GM18505 (cell line): Measurements from ENCODE around the gene VRTN.
"Not testable (repeated sequence)": the region's sequence is repeated elsewhere in the genome, so short reads cannot be mapped to it uniquely, and the experiment has no call there.

ENCODE experiments used
- ATAC-seq: cut with Tn5 transposase; IDR thresholded peaks from one replicate; pipeline ENCODE4 v1.9.1; 2021; ENCODE audit not compliant: unreplicated experiment
- POLR2A ChIP-seq: IDR thresholded peaks from 4 replicates; pipeline ENCODE4 v1.6.1; 2011; ENCODE audit warnings: borderline replicate concordance; ENCODE audit not compliant: insufficient read depth, insufficient read length; ENCODE audit errors: extremely low read depth

VRTN gene

GRCh38 chr14:74357585-74357984 lies 9.3 kb downstream of the VRTN start:
- ATAC-seq: no peak
- TF ChIP-seq POLR2A: no peak

- no peak for ATAC-seq
- TF ChIP-seq POLR2A: no peak
Measured at GRCh38 chr14:74358176-74358829, 10.0 kb downstream of the VRTN start.

DNA sequence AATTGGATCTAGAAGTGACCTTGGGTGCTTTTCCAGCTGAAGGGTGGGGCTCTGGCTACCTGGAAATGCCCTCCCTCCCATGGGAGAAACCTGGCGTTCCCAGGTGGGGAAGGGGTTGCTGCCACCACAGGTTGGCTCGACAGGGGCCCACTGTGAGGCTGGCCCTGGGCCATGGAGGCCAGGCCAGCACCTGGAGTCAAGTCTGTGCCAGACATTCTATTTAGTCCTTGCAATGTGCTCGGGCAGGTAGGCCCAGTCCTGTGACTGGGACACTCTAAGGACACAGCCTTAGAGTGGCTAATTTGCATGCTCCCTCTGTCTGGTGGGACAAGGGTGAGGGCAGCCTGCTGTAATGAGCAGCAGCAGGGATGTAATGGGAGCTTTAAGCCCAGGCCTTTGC lies 11.9 kb downstream of the VRTN start:
- TF ChIP-seq POLR2A: no peak

DNA sequence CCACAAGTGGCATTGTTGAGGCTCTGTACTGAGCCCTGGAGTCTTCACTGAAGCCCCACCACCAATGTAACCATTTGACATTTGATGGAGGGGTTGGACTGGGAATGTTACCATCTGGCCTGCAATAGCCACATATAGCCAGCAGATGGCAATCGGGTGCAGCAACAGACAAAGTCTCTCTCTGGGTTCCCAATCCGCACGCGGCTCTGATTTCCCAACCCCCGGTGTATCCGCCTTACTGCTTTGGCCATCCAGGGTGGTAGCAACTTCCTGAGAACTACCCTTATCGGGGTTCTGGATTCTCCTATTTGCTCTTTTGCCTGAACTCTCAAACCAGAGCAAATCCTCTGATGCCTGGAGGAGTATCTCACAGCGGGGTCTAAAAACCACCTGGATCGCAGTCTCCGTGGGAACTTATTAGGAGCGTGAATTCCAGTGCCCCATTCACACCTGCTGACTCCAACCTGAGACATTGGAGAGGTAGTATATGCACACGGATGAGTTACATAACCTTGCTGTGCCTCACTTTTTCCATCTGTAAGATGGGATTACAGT lies 14.2 kb downstream of the VRTN start:
- no peak for ATAC-seq

More for the DNA sequence above, 11.9 kb downstream of the VRTN start:
- no peak for ATAC-seq

DNA sequence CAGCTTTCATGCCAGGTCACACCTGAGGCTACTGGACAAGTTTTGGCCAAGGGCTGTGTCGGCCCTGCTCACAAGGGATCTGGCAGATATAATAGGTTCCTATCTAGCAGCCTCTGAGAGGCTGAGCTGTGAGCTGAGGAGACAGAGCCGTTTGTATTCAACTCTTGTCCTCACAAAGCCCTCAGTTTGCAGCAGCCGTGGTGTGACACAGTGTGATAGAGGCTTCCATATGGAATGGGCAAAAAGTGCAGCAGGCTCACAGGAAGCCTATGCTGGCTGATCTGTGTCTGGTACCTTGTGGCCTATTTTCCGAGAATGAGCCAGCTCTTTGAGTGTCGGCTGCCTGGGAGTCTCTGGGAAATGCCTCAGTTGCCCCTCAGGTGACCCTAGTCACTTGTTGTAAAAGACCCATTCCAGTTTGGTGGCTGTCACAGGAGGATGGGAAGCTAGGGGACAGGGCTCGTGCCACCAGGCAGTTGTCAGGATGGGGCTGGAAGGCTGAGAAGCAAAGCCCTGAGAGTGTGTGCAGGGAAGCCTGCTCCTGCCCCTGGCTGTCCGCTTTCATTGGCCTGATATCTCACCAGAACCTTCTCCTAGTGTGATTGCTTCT lies 16.1 kb downstream of the VRTN start:
- no peak for TF ChIP-seq POLR2A
- no peak for ATAC-seq

More for the DNA sequence above, 14.2 kb downstream of the VRTN start:
- no peak for TF ChIP-seq POLR2A

DNA sequence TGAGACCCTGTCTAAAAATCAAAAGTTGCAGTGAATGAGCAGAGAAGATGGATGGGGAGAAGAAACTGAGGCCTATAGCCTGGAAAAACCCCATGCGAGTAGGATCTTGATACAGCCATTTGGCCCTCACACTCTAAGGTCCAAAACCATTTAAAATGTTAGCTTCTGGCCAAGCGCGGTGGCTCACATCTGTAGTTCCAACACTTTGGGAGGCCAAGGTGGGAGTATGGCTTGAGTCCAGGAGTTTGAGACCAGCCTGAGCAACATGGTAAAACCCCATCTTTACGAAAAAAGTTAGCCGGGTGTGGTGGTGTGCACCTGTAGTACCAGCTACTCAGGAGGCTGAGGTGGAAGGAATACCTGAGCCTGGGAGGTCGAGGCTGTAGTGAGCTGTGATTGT lies 19.8 kb downstream of the VRTN start:
- no peak for ATAC-seq

GRCh38 chr14:74368441-74368840 lies 20.2 kb downstream of the VRTN start:
- no peak for ATAC-seq

More for the DNA sequence above, 19.8 kb downstream of the VRTN start:
- no peak for TF ChIP-seq POLR2A

GRCh38 chr14:74377976-74378690 lies 29.9 kb downstream of the VRTN start:
- ATAC-seq: no peak
- TF ChIP-seq POLR2A: no peak

More at GRCh38 chr14:74368441-74368840, 20.2 kb downstream of the VRTN start:
- no peak for TF ChIP-seq POLR2A

- no peak for TF ChIP-seq POLR2A
- no peak for ATAC-seq
Measured at GRCh38 chr14:74380172-74380571, 31.9 kb downstream of the VRTN start.

GRCh38 chr14:74380845-74381244 lies 32.6 kb downstream of the VRTN start:
- no peak for ATAC-seq
- TF ChIP-seq POLR2A: no peak

GRCh38 chr14:74381571-74381970 lies 33.3 kb downstream of the VRTN start:
- not testable (repeated sequence) for ATAC-seq

GRCh38 chr14:74382231-74382630 lies 34.0 kb downstream of the VRTN start:
- ATAC-seq: no peak
- no peak for TF ChIP-seq POLR2A

DNA sequence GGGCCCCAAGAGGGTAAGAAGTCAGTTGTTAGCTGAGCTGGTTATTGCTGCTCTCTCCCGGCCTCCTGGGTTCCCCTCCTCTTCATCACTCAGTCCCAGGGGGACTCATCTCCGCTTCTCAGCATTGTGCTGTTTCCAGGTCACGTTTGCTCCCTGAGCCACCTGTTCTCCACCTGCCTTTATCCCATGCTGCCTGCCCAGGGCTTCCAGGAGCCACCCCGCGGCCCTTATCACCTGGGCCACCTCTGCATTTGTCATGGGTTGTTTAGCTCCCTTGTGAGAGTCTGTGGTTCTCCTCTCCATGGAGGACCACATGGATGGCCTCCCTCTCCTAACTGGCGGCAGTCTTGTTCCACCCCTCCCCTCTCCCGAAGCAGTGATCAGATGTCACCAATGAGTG lies 41.7 kb downstream of the VRTN start:
- TF ChIP-seq POLR2A: no peak
- ATAC-seq: no peak

GRCh38 chr14:74390505-74390904 lies 42.2 kb downstream of the VRTN start:
- ATAC-seq: not testable (repeated sequence)
